ENCODE data around the gene CHSY3. TPM values are rescaled to one million over a fixed set of nuclear protein-coding genes. Genes with fewer than 3 reads are reported as not detected.

CHSY3 gene
- total and polyA plus RNA-seq, 7 experiments from 2014 or later = not detected

DNA sequence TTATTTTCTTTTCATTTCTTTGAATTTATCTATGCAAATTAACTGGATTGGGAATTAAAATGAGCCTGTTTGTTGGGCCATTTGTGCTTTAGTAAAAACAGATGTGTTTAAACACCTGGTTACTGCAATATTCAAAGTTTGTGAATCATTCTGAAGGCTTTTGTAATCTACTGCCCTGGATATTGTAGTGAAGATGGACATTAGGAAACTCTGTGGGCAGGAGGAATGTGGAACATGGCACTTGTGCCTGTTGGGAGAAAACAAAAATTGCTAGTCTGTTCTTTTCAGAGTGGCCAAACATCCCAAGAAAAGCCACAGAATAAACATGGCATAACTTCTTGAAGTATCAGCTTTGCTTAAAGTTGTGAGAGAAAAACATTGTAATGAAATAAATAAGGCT lies 40.8 kb downstream of the CHSY3 start:
- H3K27ac ChIP-seq (ENCODE audit: low read depth, low read length) = no peak overlapping the region
- no peaks in the 10 kb centered on the region for H3K9me3 ChIP-seq (ENCODE audit: control insufficient read depth in 2 of 3, low read length in 3 of 3)
- Mint-ChIP-seq H3K36me3 (no peaks in the 10 kb centered on the region), H3K27me3 (peaks cover 0 to 26% (median 5%) of the 10 kb centered on the region in 5 donors), H3K4me3 (no peak overlapping the region), H3K4me1 (no peaks in the 10 kb centered on the region), H3K9me3 (peaks cover 0 to 5% (median 0%) of the 10 kb centered on the region in 11 donors), H3K27ac (no peak overlapping the region)
- H3K4me1 ChIP-seq (ENCODE audit: control insufficient read depth in 2 of 2, insufficient read depth in 2 of 2, low read length in 2 of 2) = no peaks in the 10 kb centered on the region
- H3K36me3 ChIP-seq (ENCODE audit: control insufficient read depth in 2 of 3, insufficient read depth in 3 of 3, low read length in 3 of 3) = no peaks in the 10 kb centered on the region
- no peaks in the 10 kb centered on the region for H3K27me3 ChIP-seq (ENCODE audit: control insufficient read depth in 2 of 2, insufficient read depth in 2 of 2, low read length in 2 of 2)
- ChIA-PET CTCF (no interaction called here), POLR2A (no interaction called here)
- intact Hi-C loops (cut with micrococcal nuclease) = no loop called here
- H3K4me3 ChIP-seq (ENCODE audit: low read length) = no peak overlapping the region
- ATAC-seq (no peak), DNase-seq (no peak)

DNA sequence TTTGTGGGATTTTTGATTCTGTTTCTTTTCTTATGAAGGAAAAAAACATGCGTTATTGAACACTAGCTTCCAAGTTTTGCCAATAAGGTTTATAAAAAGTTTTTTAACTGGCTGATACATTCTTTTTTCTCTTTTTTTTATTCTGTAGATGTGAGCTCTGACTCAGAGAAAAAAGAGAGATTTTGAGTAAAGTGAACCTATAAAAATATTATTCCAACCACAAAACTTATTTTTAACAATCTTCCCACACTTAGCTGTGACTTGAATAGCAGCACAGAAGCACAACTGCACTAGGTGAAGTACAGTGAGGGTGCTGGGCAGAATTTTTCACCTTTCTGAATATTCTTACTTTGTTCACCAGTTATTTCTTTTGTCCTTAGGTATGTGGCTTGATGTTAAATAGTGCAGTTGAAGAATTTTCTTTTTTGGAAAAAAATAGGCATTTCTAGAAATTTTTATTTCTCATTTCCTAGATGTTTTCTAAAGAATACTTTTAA lies 41.6 kb downstream of the CHSY3 start:
- Mint-ChIP-seq H3K27me3 (peaks cover 0 to 26% (median 5%) of the 10 kb centered on the region in 5 donors), H3K27ac (no peak overlapping the region), H3K36me3 (no peaks in the 10 kb centered on the region), H3K4me1 (no peaks in the 10 kb centered on the region), H3K4me3 (no peak overlapping the region), H3K9me3 (peaks cover 0 to 5% (median 0%) of the 10 kb centered on the region in 11 donors)
- Histone ChIP-seq H3K27me3 (ENCODE audit: control insufficient read depth in 2 of 2, insufficient read depth in 2 of 2, low read length in 2 of 2) (no peaks in the 10 kb centered on the region), H3K4me1 (ENCODE audit: control insufficient read depth in 2 of 2, insufficient read depth in 2 of 2, low read length in 2 of 2) (no peaks in the 10 kb centered on the region), H3K4me3 (ENCODE audit: low read length) (no peak overlapping the region), H3K36me3 (ENCODE audit: control insufficient read depth in 2 of 3, insufficient read depth in 3 of 3, low read length in 3 of 3) (no peaks in the 10 kb centered on the region), H3K27ac (ENCODE audit: low read depth, low read length) (no peak overlapping the region), H3K9me3 (ENCODE audit: control insufficient read depth in 2 of 3, low read length in 3 of 3) (no peaks in the 10 kb centered on the region)
- intact Hi-C loops (cut with micrococcal nuclease) = no loop called here
- ChIA-PET POLR2A (no interaction called here), CTCF (no interaction called here)
- no peak for ATAC-seq
- DNase-seq = no peak

DNA sequence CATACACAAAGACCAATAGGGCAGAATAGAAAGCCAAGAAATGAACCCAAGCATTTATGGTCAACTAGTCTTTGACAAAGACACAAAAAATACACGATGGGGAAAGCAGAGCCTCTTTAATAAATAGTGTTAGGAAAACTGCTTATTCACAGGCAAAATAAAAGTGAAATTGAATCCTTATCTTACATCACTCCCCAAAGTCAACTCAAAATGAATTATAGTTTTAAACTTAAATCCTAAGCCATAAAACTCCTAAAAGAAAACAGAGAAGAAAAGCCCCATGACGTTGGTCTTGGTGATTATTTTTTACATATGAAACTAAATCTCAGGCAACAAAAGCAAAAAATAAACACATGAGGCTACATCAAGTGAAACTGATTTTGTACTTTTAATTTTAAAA lies 46.8 kb downstream of the CHSY3 start:
- peaks cover 0 to 14% (median 5%) of the 10 kb centered on the region in 5 donors for H3K27me3 Mint-ChIP-seq
- no peaks in the 10 kb centered on the region for H3K4me1 Mint-ChIP-seq
- Histone ChIP-seq H3K36me3 (ENCODE audit: control insufficient read depth in 2 of 3, insufficient read depth in 3 of 3, low read length in 3 of 3) (no peaks in the 10 kb centered on the region), H3K9me3 (ENCODE audit: control insufficient read depth in 2 of 3, low read length in 3 of 3) (no peaks in the 10 kb centered on the region), H3K4me1 (ENCODE audit: control insufficient read depth in 2 of 2, insufficient read depth in 2 of 2, low read length in 2 of 2) (no peaks in the 10 kb centered on the region), H3K4me3 (ENCODE audit: low read length) (no peak overlapping the region), H3K27me3 (ENCODE audit: control insufficient read depth in 2 of 2, insufficient read depth in 2 of 2, low read length in 2 of 2) (no peaks in the 10 kb centered on the region), H3K27ac (ENCODE audit: low read depth, low read length) (no peak overlapping the region)
- H3K27ac Mint-ChIP-seq = no peak overlapping the region
- ChIA-PET POLR2A (no interaction called here), CTCF (interaction anchor here (0.6 kb wide), 1 partner anchor 131 kb away, joined by 3 read pairs; no protein-coding TSS in a partner anchor)
- DNase-seq (no peak), ATAC-seq (no peak)
- no peaks in the 10 kb centered on the region for H3K36me3 Mint-ChIP-seq
- H3K4me3 Mint-ChIP-seq = no peak overlapping the region
- intact Hi-C loops (cut with micrococcal nuclease) = no loop called here
- peaks cover 0 to 11% (median 2%) of the 10 kb centered on the region in 11 donors for H3K9me3 Mint-ChIP-seq

DNA sequence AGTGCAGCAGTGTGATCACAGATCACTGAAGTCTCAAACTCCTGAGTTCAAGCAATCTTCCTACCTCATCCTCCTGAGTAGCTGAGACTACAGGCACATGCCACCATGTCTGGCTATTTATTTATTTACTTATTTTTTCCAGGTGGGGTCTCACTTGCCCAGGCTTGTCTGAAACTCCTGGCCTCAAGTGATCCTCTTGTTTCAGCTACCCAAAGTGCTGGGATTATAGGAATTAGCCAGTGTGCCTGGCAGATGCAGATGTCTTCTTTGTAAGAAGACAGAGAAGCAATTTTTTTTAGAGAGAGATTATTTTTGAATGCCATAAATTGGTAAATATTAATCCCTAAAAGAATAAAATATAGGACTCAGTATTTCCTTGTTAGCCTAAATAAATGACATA lies 54.3 kb downstream of the CHSY3 start:
- no peaks in the 10 kb centered on the region for H3K4me1 Mint-ChIP-seq
- no peak overlapping the region for H3K27ac Mint-ChIP-seq
- no peak for DNase-seq
- Histone ChIP-seq H3K9me3 (ENCODE audit: control insufficient read depth in 2 of 3, low read length in 3 of 3) (no peaks in the 10 kb centered on the region), H3K4me3 (ENCODE audit: low read length) (no peak overlapping the region), H3K27me3 (ENCODE audit: control insufficient read depth in 2 of 2, insufficient read depth in 2 of 2, low read length in 2 of 2) (no peaks in the 10 kb centered on the region), H3K4me1 (ENCODE audit: control insufficient read depth in 2 of 2, insufficient read depth in 2 of 2, low read length in 2 of 2) (no peaks in the 10 kb centered on the region), H3K36me3 (ENCODE audit: control insufficient read depth in 2 of 3, insufficient read depth in 3 of 3, low read length in 3 of 3) (no peaks in the 10 kb centered on the region), H3K27ac (ENCODE audit: low read depth, low read length) (no peak overlapping the region)
- no peaks in the 10 kb centered on the region for H3K36me3 Mint-ChIP-seq
- POLR2A ChIA-PET = no interaction called here
- H3K4me3 Mint-ChIP-seq = no peak overlapping the region
- intact Hi-C loops (cut with micrococcal nuclease) = no loop called here
- ATAC-seq = no peak
- CTCF ChIA-PET = no interaction called here
- peaks cover 0 to 12% (median 0%) of the 10 kb centered on the region in 5 donors for H3K27me3 Mint-ChIP-seq
- H3K9me3 Mint-ChIP-seq = peaks cover 0 to 14% (median 2%) of the 10 kb centered on the region in 11 donors

DNA sequence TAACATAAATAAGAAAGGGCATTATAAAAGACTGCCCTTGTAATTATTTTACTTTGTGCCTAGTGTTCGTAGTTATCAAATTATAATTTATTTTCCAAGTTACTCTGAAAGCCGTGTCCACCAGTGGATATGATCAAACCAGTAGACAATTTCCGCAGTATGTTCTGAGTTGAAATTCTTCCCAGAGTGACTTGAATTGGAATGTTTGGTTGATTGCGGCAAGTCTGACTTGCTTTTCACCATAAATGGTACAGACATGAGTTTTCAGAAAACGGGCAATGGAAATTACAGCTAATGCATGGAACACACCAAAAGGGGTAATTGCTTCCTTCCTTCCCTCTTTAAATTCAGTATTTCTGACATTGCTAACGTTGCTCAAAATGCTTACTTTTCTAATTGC lies 56.6 kb downstream of the CHSY3 start:
- no peaks in the 10 kb centered on the region for H3K9me3 ChIP-seq (ENCODE audit: control insufficient read depth in 2 of 3, low read length in 3 of 3)
- no peak overlapping the region for H3K4me3 ChIP-seq (ENCODE audit: low read length)
- CTCF ChIA-PET = no interaction called here
- DNase-seq (no peak), ATAC-seq (no peak)
- Mint-ChIP-seq H3K27ac (no peak overlapping the region), H3K4me1 (no peaks in the 10 kb centered on the region), H3K36me3 (no peaks in the 10 kb centered on the region), H3K27me3 (peaks cover 0 to 18% (median 5%) of the 10 kb centered on the region in 5 donors), H3K9me3 (peaks cover 0 to 12% (median 1%) of the 10 kb centered on the region in 11 donors), H3K4me3 (no peak overlapping the region)
- no peaks in the 10 kb centered on the region for H3K27me3 ChIP-seq (ENCODE audit: control insufficient read depth in 2 of 2, insufficient read depth in 2 of 2, low read length in 2 of 2)
- H3K4me1 ChIP-seq (ENCODE audit: control insufficient read depth in 2 of 2, insufficient read depth in 2 of 2, low read length in 2 of 2) = no peaks in the 10 kb centered on the region
- POLR2A ChIA-PET = no interaction called here
- H3K36me3 ChIP-seq (ENCODE audit: control insufficient read depth in 2 of 3, insufficient read depth in 3 of 3, low read length in 3 of 3) = no peaks in the 10 kb centered on the region
- intact Hi-C loops (cut with micrococcal nuclease) = no loop called here
- H3K27ac ChIP-seq (ENCODE audit: low read depth, low read length) = no peak overlapping the region

DNA sequence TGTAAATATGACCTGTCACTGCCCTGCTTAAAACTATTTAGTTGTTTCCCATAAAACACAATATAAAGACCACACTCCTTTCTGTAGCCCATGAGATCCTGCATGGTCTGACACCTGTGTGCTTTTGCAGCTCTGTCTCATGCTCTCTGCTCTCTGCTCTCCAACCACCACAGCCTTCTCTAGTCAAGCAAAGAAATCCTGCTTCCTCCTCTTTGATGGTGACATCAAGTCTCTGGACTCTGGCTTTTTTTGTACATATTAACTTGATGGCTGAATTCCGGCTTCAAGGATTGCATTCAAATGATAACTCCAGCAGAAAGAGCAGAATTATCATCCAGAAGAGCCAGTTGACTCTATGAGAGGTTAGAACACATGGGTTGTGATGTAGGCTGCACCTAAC lies 58.2 kb downstream of the CHSY3 start:
- DNase-seq = no peak
- Mint-ChIP-seq H3K27ac (no peak overlapping the region), H3K36me3 (no peaks in the 10 kb centered on the region), H3K4me3 (no peak overlapping the region), H3K27me3 (peaks cover 0 to 18% (median 5%) of the 10 kb centered on the region in 5 donors), H3K4me1 (no peaks in the 10 kb centered on the region), H3K9me3 (peaks cover 0 to 7% (median 0%) of the 10 kb centered on the region in 11 donors)
- Histone ChIP-seq H3K27ac (ENCODE audit: low read depth, low read length) (no peak overlapping the region), H3K9me3 (ENCODE audit: control insufficient read depth in 2 of 3, low read length in 3 of 3) (no peaks in the 10 kb centered on the region), H3K36me3 (ENCODE audit: control insufficient read depth in 2 of 3, insufficient read depth in 3 of 3, low read length in 3 of 3) (no peaks in the 10 kb centered on the region), H3K4me3 (ENCODE audit: low read length) (no peak overlapping the region), H3K27me3 (ENCODE audit: control insufficient read depth in 2 of 2, insufficient read depth in 2 of 2, low read length in 2 of 2) (no peaks in the 10 kb centered on the region), H3K4me1 (ENCODE audit: control insufficient read depth in 2 of 2, insufficient read depth in 2 of 2, low read length in 2 of 2) (no peaks in the 10 kb centered on the region)
- POLR2A ChIA-PET = no interaction called here
- CTCF ChIA-PET = no interaction called here
- ATAC-seq = no peak
- intact Hi-C loops (cut with micrococcal nuclease) = no loop called here

DNA sequence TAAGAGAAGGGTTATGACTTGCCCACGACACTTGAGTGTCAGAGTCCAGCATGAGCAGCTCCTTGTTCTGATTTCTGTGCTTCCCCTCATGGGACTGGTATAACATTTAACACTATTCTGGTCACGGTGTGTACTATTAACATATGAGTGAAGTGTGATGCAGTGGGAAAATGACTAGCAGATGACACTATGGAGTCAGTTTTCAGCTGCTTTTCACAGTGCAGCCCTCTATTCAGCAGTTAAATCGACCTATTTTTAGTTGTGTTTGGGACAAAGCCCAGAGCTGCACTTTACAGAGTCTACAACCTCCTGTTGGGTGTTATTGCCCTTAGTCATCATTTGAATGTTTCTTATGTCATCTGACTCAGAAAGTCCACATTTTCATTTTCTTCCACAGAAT lies 59.1 kb downstream of the CHSY3 start:
- intact Hi-C loops (cut with micrococcal nuclease) = no loop called here
- H3K4me3 Mint-ChIP-seq = no peak overlapping the region
- ChIA-PET POLR2A (no interaction called here), CTCF (no interaction called here)
- Histone ChIP-seq H3K36me3 (ENCODE audit: control insufficient read depth in 2 of 3, insufficient read depth in 3 of 3, low read length in 3 of 3) (no peaks in the 10 kb centered on the region), H3K4me1 (ENCODE audit: control insufficient read depth in 2 of 2, insufficient read depth in 2 of 2, low read length in 2 of 2) (no peaks in the 10 kb centered on the region), H3K4me3 (ENCODE audit: low read length) (no peak overlapping the region), H3K9me3 (ENCODE audit: control insufficient read depth in 2 of 3, low read length in 3 of 3) (no peaks in the 10 kb centered on the region), H3K27ac (ENCODE audit: low read depth, low read length) (no peak overlapping the region), H3K27me3 (ENCODE audit: control insufficient read depth in 2 of 2, insufficient read depth in 2 of 2, low read length in 2 of 2) (no peaks in the 10 kb centered on the region)
- DNase-seq (no peak), ATAC-seq (no peak)
- H3K9me3 Mint-ChIP-seq = peaks cover 0 to 1% (median 0%) of the 10 kb centered on the region in 11 donors
- H3K36me3 Mint-ChIP-seq = no peaks in the 10 kb centered on the region
- H3K27me3 Mint-ChIP-seq = peaks cover 0 to 20% (median 5%) of the 10 kb centered on the region in 5 donors
- no peaks in the 10 kb centered on the region for H3K4me1 Mint-ChIP-seq
- H3K27ac Mint-ChIP-seq = no peak overlapping the region

Measured in naive thymus-derived CD4-positive, alpha-beta T cell (primary cell).